HEK293T (cell line): ENCODE results near the gene INTS6L.

Experiments
- ARNT ChIP-seq: fragments of 450-650 bp; IDR thresholded peaks from 2 replicates; pipeline ENCODE4 v1.6.1; 2017; ENCODE audit warnings: mild to moderate bottlenecking
- BHLHE40 ChIP-seq: fragments of 450-650 bp; IDR thresholded peaks from 2 replicates; pipeline ENCODE4 v1.6.1; 2016; ENCODE audit warnings: mild to moderate bottlenecking, moderate library complexity, borderline replicate concordance
- ELF4 ChIP-seq: fragments of 450-650 bp; IDR thresholded peaks from 2 replicates; pipeline ENCODE4 v1.6.1; 2017; ENCODE audit warnings: antibody characterized with exemption
- FOXA1 ChIP-seq: fragments of 450-650 bp; IDR thresholded peaks from 2 replicates; pipeline ENCODE4 v1.6.1; 2016; ENCODE audit warnings: mild to moderate bottlenecking
- FOXK2 ChIP-seq: fragments of 450-650 bp; IDR thresholded peaks from 2 replicates; pipeline ENCODE4 v1.6.1; 2016; ENCODE audit warnings: mild to moderate bottlenecking
- FOXM1 ChIP-seq: fragments of 450-650 bp; IDR thresholded peaks from 2 replicates; pipeline ENCODE4 v1.6.1; 2017; ENCODE audit warnings: mild to moderate bottlenecking, borderline replicate concordance
- NFRKB ChIP-seq: fragments of 450-650 bp; IDR thresholded peaks from 2 replicates; pipeline ENCODE4 v1.6.1; 2016; ENCODE audit warnings: mild to moderate bottlenecking, moderate library complexity
- PKNOX1 ChIP-seq: fragments of 450-650 bp; IDR thresholded peaks from 2 replicates; pipeline ENCODE4 v1.6.1; 2016
- SP1 ChIP-seq: fragments of 450-650 bp; IDR thresholded peaks from 2 replicates; pipeline ENCODE4 v1.6.1; 2017
- SUZ12 ChIP-seq: fragments of 450-650 bp; IDR thresholded peaks from 2 replicates; pipeline ENCODE4 v1.6.1; 2016; ENCODE audit warnings: mild to moderate bottlenecking
- TARDBP ChIP-seq: fragments of 450-650 bp; IDR thresholded peaks from 2 replicates; pipeline ENCODE4 v1.6.1; 2016
- ZNF384 ChIP-seq: fragments of 450-650 bp; IDR thresholded peaks from 2 replicates; pipeline ENCODE4 v1.6.1; 2016

DNA sequence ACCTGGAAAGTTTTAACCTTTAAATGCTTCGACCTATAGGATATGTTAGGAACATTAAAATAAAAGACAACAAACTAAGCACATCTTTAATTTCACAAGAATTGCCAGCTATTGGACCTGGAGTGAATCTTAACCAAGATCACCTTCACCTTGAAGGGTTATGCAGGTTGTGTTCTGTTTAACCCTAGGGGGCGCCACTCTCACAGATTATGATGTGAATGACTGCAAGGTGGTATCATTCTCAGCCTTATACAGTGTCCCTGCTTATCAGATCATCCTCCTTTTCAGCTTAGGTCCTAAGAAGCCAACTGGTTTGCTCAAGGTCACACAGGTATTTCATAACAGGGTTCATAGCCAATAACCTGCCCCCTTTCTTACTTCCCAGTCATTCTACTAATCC lies 23.5 kb downstream of the INTS6L start:
- TF ChIP-seq TARDBP, result no peak
- TF ChIP-seq NFRKB, result no peak
- no peak for TF ChIP-seq FOXK2
- no peak for TF ChIP-seq ELF4
- no peak for TF ChIP-seq ZNF384
- no peak for TF ChIP-seq FOXM1
- no peak for TF ChIP-seq PKNOX1
- TF ChIP-seq SP1, result no peak
- no peak for TF ChIP-seq ARNT
- TF ChIP-seq BHLHE40, result no peak
- TF ChIP-seq FOXA1, result no peak
- TF ChIP-seq SUZ12, result no peak
